Muscle layer of duodenum (tissue), 2 donors: ENCODE measurements around the gene NOS1AP.
"Not testable (repeated sequence)": the region's sequence is repeated elsewhere in the genome, so short reads cannot be mapped to it uniquely, and the experiment has no call there.

ENCODE experiments used
- H3K27ac ChIP-seq: one replicate; pipeline ENCODE4 v1.7.0; 2013; ENCODE audit warnings: mild to moderate bottlenecking, low read length
- H3K27me3 ChIP-seq: one replicate; pipeline ENCODE4 v1.7.0; 2013; ENCODE audit warnings: low read depth, mild to moderate bottlenecking, control low read depth, low read length
- H3K36me3 ChIP-seq, 2 donors: one replicate each; pipeline ENCODE4 v1.7.0; 2013; ENCODE audit warnings: low read length in 2 of 2, control low read depth in 1 of 2, mild to moderate bottlenecking in 1 of 2; ENCODE audit not compliant: insufficient read depth in 2 of 2, control insufficient read depth in 1 of 2
- H3K4me1 ChIP-seq, 2 donors: one replicate each; pipeline ENCODE4 v1.7.0; 2013; ENCODE audit warnings: low read length in 2 of 2, mild to moderate bottlenecking in 2 of 2, control low read depth in 1 of 2, moderate library complexity in 1 of 2; ENCODE audit not compliant: insufficient read depth in 2 of 2, control insufficient read depth in 1 of 2
- H3K4me3 ChIP-seq, 2 donors: one replicate each; pipeline ENCODE4 v1.7.0; 2013; ENCODE audit warnings: low read length in 2 of 2, low read depth in 1 of 2, mild to moderate bottlenecking in 1 of 2
- H3K9me3 ChIP-seq, 2 donors: one replicate each; pipeline ENCODE4 v1.7.0; 2013; ENCODE audit warnings: low read length in 2 of 2, control low read depth in 1 of 2, mild to moderate bottlenecking in 1 of 2; ENCODE audit not compliant: control insufficient read depth in 1 of 2
- donor health status: healthy.

The NOS1AP gene

DNA sequence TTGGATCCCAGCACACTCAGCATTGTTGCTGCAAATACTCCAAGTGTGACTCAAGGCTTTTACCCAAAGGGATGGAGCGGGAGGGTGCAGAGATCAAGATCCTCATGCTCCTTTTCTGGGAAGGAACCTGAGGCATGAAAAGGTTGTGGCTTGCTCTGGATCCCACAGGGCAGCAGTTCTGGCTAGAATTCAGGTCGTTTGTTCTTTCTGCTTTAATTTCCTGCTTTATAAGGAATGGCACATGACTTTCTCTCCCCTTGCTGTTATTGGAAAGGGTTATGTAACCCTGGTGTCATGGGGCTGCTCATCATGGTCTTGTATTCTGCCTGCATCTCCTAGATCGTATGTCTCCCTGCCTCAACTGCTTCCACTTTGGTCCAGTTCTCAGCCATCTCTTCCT, 101.6 kb downstream of the NOS1AP start:
- Histone ChIP-seq H3K4me3 (no peak overlapping the region), H3K27ac (no peak overlapping the region), H3K36me3 (no peaks in the 10 kb centered on the region)

DNA sequence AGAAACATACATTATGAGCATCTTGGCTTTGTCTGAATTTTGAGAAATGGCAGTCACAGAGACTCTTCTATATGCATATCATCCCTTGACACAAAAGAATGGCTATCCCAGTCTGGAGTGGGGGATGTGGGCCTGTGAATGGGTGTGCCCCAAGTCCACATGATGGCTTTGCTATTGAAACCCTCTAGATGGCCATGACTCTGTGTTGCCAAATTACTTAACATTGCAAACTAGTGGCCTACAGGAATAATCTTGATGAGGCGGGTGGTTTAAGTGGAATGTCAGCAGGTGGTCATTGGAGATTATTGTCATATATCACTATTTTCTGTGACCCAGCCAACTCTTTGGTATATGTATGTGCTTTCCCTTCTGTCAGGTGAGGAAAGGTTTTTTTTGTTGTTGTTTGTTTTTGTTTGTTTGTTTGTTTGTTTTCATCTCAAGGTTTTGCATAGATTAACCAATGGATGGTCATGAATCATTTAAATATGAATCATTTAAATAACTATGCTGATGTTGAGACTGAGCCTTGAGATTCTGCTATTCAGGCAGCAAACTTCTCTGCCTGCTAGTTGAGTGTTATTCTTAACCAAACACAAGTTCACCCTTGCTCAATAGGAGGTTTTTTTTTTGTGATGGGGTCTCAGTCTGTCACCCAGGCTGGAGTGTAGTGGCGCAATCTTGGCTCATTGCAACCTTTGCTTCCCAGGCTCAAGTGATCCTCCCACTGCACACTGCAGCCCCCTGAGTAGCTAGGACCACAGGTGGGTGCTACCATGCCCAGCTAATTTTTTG, 103.0 kb downstream of the NOS1AP start:
- Histone ChIP-seq H3K9me3 (no peaks in the 10 kb centered on the region), H3K4me1 (peaks cover 0 to 7% of the 10 kb centered on the region in 2 donors), H3K4me3 (no peak overlapping the region), H3K36me3 (no peaks in the 10 kb centered on the region), H3K27me3 (no peaks in the 10 kb centered on the region), H3K27ac (no peak overlapping the region)

More for the DNA sequence above, 101.6 kb downstream of the NOS1AP start:
- no peaks in the 10 kb centered on the region for H3K27me3 ChIP-seq
- H3K9me3 ChIP-seq: no peaks in the 10 kb centered on the region
- H3K4me1 ChIP-seq: peaks cover 0 to 7% of the 10 kb centered on the region in 2 donors

DNA sequence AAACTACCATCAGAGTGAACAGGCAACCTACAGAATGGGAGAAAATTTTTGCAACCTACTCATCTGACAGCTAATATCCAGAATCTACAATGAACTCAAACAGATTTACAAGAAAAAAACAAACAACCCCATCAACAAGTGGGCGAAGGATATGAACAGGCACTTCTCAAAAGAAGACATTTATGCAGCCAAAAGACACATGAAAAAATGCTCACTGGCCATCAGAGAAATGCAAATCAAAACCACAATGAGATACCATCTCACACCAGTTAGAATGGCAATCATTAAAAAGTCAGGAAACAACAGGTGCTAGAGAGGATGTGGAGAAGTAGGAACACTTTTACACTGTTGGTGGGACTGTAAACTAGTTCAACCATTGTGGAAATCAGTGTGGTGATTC, 104.1 kb downstream of the NOS1AP start:
- H3K27me3 ChIP-seq, H3K4me1 ChIP-seq, H3K27ac ChIP-seq, H3K4me3 ChIP-seq, H3K36me3 ChIP-seq, H3K9me3 ChIP-seq: not testable (repeated sequence)

DNA sequence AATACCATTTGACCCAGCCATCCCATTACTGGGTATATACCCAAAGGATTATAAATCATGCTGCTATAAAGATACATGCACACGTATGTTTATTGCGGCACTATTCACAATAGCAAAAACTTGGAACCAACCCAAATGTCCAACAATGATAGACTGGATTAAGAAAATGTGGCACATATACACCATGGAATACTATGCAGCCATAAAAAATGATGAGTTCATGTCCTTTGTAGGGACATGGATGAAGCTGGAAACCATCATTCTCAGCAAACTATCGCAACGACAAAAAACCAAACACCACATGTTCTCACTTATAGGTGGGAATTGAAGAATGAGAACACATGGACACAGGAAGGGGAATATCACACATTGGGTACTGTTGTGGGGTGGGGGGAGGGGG, 104.5 kb downstream of the NOS1AP start:
- not testable (repeated sequence) for H3K9me3 ChIP-seq, H3K4me1 ChIP-seq, H3K27ac ChIP-seq, H3K36me3 ChIP-seq, H3K27me3 ChIP-seq, H3K4me3 ChIP-seq

DNA sequence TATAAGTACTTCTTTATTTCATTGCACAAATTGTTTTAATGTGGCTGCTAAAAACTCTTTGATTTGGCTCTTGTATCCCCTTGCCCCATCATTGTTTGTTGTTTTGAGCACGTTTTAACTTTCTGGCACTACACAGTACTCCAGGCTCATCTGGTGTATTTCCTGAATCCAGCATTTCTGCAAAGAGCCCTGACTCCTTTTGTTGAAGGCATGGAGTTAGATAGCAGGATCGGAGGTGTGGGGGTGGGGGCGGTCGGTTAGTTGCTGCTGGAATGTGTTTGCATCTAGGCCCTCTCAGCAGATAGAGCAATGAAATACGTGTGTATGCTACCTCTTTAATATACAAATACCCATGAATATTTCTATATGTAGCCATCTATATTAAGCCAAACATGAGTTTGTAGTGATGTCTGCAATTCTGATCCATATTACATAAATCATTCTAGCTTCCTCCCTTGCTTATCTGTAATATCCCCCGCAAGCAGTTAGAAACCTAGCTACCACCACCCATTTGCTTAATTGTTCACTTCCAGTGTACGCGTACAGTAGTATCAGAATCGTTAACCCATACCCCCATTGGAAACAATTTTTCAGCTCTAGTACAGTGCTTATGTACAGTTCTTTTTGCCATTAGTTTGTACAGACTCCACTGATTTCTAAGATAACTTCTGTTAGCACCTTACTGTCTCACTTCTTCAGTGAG, 106.0 kb downstream of the NOS1AP start:
- Histone ChIP-seq H3K36me3 (no peaks in the 10 kb centered on the region), H3K27ac (no peak overlapping the region), H3K4me1 (no peaks in the 10 kb centered on the region), H3K27me3 (no peaks in the 10 kb centered on the region), H3K9me3 (no peaks in the 10 kb centered on the region), H3K4me3 (no peak overlapping the region)

DNA sequence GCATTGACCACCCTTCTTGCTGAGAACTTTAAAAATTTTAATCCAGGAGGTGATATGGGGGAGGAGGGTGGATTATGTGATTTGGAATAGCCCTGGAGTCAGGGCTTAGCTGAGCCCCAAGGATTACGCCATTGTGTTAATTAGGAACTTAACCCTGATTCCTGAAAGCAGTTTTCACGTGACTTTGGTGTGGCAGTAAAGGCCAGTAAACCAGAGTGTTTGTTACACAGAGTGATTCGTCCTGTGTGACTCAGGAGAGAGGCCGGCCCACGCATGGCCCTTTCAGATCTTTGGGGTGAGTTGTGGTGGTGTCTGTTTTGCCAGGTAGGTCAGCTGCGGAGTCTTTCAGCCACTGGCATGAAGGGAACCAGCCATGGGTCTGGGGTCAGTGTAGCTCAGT, 107.6 kb downstream of the NOS1AP start:
- Histone ChIP-seq H3K9me3 (no peaks in the 10 kb centered on the region), H3K27me3 (no peaks in the 10 kb centered on the region), H3K4me3 (no peak overlapping the region), H3K27ac (no peak overlapping the region), H3K36me3 (no peaks in the 10 kb centered on the region), H3K4me1 (no peaks in the 10 kb centered on the region)

DNA sequence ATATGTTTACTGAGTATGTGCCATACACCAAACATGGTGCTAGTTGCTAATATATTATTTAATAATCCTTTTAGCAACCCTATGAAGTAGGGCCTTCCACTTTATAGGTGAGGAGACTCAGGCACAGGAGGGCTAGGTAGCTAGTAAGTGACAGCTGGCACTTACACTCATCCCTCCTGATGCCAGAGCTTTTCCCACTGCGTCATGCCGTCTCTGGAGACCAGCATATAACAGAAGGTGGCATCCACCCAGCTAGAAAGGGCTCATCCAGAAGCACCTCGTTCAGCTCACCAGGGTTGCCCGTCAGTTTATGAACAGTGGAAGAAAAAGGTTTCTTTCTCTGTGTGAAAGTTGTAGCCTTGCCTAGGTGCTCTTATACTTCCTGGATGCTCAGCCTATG, 108.9 kb downstream of the NOS1AP start:
- Histone ChIP-seq H3K27ac (no peak overlapping the region), H3K36me3 (no peaks in the 10 kb centered on the region), H3K9me3 (no peaks in the 10 kb centered on the region), H3K4me1 (no peaks in the 10 kb centered on the region), H3K4me3 (no peak overlapping the region), H3K27me3 (no peaks in the 10 kb centered on the region)

DNA sequence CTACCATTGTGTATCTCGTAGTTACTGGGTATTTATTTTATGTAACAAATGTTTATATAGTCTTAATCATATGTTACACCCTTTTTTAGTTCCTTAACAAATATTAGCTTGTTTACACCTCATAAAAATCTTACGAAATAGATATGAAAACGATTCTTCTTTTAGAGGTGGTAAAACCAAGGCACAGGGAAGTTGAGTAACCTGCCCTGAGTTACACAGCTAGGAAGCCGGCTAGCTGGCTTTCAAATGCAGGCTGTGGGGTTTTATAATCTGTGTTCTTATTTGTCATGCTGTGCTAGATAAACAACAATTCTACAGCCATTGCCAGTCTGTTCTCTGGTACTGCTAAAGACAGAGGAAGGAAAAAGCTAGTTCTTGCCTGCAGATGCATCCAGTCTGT, 109.6 kb downstream of the NOS1AP start:
- Histone ChIP-seq H3K27me3 (no peaks in the 10 kb centered on the region), H3K4me3 (no peak overlapping the region), H3K9me3 (no peaks in the 10 kb centered on the region), H3K27ac (no peak overlapping the region), H3K36me3 (no peaks in the 10 kb centered on the region), H3K4me1 (no peaks in the 10 kb centered on the region)

DNA sequence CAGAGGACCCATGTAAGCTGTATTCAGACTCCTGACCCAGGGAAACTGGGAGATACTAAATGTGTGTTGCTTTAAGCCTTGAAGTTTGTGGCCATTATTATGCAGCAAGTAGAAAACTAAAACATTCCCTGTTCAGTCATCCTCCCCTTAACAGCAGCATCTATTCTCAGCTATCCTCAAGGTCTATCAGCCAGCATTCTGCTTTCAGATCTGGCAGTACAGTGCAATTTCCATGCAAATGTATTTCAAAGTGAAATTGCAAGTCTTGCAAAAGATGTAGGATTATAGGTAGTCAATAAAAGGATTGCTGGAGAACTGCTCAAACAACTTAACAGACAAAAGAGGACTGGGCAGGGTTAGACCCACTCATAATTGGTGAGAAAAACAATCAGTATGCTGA, 111.3 kb downstream of the NOS1AP start:
- Histone ChIP-seq H3K4me3 (no peak overlapping the region), H3K36me3 (no peaks in the 10 kb centered on the region), H3K27me3 (no peaks in the 10 kb centered on the region), H3K27ac (no peak overlapping the region), H3K4me1 (no peaks in the 10 kb centered on the region), H3K9me3 (no peaks in the 10 kb centered on the region)

DNA sequence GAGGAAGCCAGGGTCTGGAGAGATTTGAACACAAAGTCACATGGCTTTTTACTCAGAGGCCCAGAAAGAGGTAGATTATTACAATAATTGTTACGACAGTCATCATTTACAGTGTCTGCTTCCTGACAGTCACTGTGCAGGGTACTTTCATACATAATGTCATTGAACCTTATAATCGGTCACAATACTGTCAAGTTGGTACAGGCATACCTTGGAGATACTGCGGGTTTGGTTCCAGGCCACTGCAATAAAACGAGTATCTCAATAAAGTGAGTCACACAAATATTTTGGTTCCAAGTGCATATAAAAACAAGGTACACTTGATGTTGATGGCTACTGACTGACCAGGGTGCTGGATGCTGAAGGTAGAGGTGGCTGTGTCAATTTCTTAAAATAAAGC, 112.6 kb downstream of the NOS1AP start:
- Histone ChIP-seq H3K27ac (no peak overlapping the region), H3K36me3 (no peaks in the 10 kb centered on the region), H3K4me3 (no peak overlapping the region), H3K9me3 (no peaks in the 10 kb centered on the region), H3K27me3 (no peaks in the 10 kb centered on the region), H3K4me1 (no peaks in the 10 kb centered on the region)

DNA sequence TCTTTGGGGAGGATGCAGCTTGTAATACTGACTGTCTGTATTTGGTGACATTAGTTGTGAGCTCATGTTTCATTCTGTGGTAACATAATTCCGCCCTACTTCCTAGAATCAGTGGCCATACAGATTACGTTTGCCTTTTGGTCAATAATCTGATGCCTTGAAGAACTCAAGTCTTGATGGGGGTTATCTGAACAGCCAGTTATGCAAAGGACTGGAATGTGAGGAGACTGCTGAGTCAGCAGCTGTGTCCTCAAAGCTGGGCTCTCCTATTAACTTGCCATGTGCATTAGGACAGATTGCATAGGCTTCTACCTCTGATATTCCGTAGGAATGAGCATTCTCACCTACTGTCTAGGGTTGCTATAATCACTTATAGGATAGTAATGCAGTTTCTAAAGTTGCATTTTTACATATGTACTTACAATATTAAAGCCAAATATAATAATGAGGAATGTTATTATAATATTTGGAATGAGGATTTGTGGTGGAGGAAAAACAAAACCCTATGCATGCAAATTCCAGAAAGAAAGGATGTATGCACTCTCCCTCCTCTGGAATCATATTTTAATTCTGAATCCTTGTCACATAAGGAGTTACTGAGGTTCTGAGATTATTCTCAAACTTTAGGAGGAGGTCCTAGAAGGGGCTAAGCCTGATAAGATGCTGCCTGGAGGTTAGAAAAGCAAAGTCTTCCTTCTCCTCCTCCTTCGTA, 116.0 kb downstream of the NOS1AP start:
- Histone ChIP-seq H3K4me3 (no peak overlapping the region), H3K4me1 (no peaks in the 10 kb centered on the region), H3K27me3 (no peaks in the 10 kb centered on the region), H3K36me3 (no peaks in the 10 kb centered on the region), H3K9me3 (no peaks in the 10 kb centered on the region), H3K27ac (no peak overlapping the region)
